Prostate gland (tissue), 2 donors: Measurements from ENCODE around the gene KDM4C. TPM values are rescaled to one million over a fixed set of nuclear protein-coding genes. Genes with fewer than 3 reads are reported as not detected.

Experiments used
- DNase-seq: peaks from one replicate; pipeline ENCODE4 v3.0.0-alpha.2; 2019; ENCODE audit warnings: low spot score
- H3K27ac ChIP-seq, 2 donors: fragments of 200-600 bp; sonication (generic); 2 replicates each; pipeline ENCODE4 v1.5.1; 2017 to 2019
- H3K27me3 ChIP-seq: fragments of 200-600 bp; sonication (generic); replicated peaks from 2 replicates; pipeline ENCODE4 v1.5.1; 2019; ENCODE audit not compliant: insufficient read depth
- H3K36me3 ChIP-seq, 2 donors: fragments of 200-600 bp; sonication (generic); 1 replicate in 1 of 2; 2 replicates in 1 of 2; pipeline versions ENCODE4 v1.5.1 to v1.8.1; 2017 to 2019
- H3K4me1 ChIP-seq: fragments of 200-600 bp; sonication (generic); replicated peaks from 2 replicates; pipeline ENCODE4 v1.5.1; 2019
- H3K4me3 ChIP-seq, 2 donors: fragments of 200-600 bp; sonication (generic); 2 replicates each; pipeline ENCODE4 v1.5.1; 2017 to 2019
- H3K9me3 ChIP-seq: fragments of 200-600 bp; sonication (generic); 2 replicates; pipeline ENCODE4 v1.5.1; 2017
- CTCF ChIP-seq, 4 experiments: fragments of 200-600 bp in 2 of 4; fragments of 450-650 bp in 2 of 4; sonication (generic) in 2 of 4; IDR thresholded peaks; 1 replicate in 3 of 4; 2 replicates in 1 of 4; pipeline ENCODE4 v1.5.1; 2016 to 2019; ENCODE audit warnings: antibody characterized with exemption in 4 of 4, mild to moderate bottlenecking in 2 of 4, moderate library complexity in 2 of 4
- POLR2A ChIP-seq: fragments of 450-650 bp; IDR thresholded peaks from one replicate; pipeline ENCODE4 v1.6.1; 2016; ENCODE audit warnings: antibody characterized with exemption, mild to moderate bottlenecking
- POLR2AphosphoS5 ChIP-seq: sonication (generic); formaldehyde crosslinking; IDR thresholded peaks from one replicate; pipeline ENCODE4 v1.6.1; 2017; ENCODE audit warnings: antibody characterized with exemption
- WGBS: methylation state at CpG from one replicate; pipeline ENCODE4 v1.1.5; 2018; 5-methylcytosine and 5-hydroxymethylcytosine counted together
- intact Hi-C: fragments of 100-400 bp; cut with DNase I; formaldehyde crosslinking; loops from one replicate; pipeline ENCODE4 v1.14.2; 2022
- total RNA-seq, 2 donors: library from RNA; depleted of rRNA; stranded (reverse); fragments of >200 nt; gene quantifications; one replicate each; pipeline ENCODE4 v1.1.0, GENCODE V29; 2016

KDM4C gene
- total RNA-seq, 2 donors from 2014 or later: 18.1 to 27.7 TPM

DNA sequence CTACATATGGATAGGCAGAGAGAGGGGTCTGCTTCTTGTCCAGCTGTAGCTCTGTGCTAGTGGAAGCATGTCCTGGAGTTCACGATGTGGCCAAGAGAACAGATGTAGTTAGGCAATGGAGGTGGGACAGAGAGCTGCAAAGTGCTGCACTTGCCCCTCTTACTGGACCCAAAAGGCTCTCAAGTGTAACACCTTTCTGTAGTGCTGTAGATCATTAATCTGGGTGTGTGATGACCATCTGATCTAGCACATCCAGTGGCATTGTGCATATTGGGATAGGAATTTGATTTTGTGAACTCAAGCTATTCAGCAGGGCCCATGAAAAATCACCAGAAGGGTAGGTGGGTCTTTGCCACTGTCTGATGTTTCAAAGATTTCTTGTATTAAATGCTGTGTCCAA, 151.4 kb downstream of the KDM4C start:
- intact Hi-C loops: no loop called here
- no peak for DNase-seq
- 83% methylated on average over 1 of the region's 1 CpG for WGBS
- H3K9me3 ChIP-seq: no peaks in the 10 kb centered on the region
- no peak for TF ChIP-seq CTCF (IDR thresholded peaks at IDR 0.05)
- no peak for TF ChIP-seq POLR2A
- no peak for TF ChIP-seq POLR2AphosphoS5
- H3K27me3 ChIP-seq: no peaks in the 10 kb centered on the region
- H3K27ac ChIP-seq: no peak overlapping the region
- H3K36me3 ChIP-seq: no peaks in the 10 kb centered on the region
- no peaks in the 10 kb centered on the region for H3K4me1 ChIP-seq
- H3K4me3 ChIP-seq: no peak overlapping the region

GRCh38 chr9:6910032-6910431, 152.3 kb downstream of the KDM4C start:
- DNase-seq: no peak
- WGBS: 55% methylated on average over 2 of the region's 2 CpGs
- H3K36me3 ChIP-seq: no peaks in the 10 kb centered on the region

DNA sequence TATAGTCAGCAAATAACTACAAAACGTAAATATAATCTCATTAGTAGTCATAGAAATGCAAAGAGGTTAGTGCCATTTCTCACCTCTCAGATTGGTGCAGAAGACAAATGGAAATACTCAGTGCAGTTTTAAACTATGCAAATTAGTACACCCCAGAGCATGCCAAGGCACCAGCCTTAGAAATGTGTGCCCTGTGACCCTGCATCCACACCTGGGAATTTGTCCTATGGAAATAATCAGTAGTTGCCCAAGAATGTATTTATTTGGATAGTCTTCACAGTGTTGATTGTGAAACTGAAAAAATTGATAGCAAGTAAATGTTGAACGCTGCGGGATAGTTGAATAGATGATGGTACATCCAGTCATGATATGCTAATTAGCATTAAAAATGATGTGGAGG, 152.7 kb downstream of the KDM4C start:
- intact Hi-C loops: no loop called here
- Histone ChIP-seq H3K36me3 (no peaks in the 10 kb centered on the region), H3K9me3 (no peaks in the 10 kb centered on the region), H3K27me3 (no peaks in the 10 kb centered on the region), H3K27ac (no peak overlapping the region), H3K4me1 (no peaks in the 10 kb centered on the region), H3K4me3 (no peak overlapping the region)
- TF ChIP-seq POLR2A (no peak), POLR2AphosphoS5 (no peak), CTCF (IDR thresholded peaks at IDR 0.05) (no peak)
- DNase-seq: no peak
- 91% methylated on average over 3 of the region's 3 CpGs for WGBS

More at GRCh38 chr9:6910032-6910431, 152.3 kb downstream of the KDM4C start:
- Histone ChIP-seq H3K27me3 (no peaks in the 10 kb centered on the region), H3K9me3 (no peaks in the 10 kb centered on the region), H3K27ac (no peak overlapping the region), H3K4me3 (no peak overlapping the region), H3K4me1 (no peaks in the 10 kb centered on the region)
- peak in 1 of 4 experiments; percentile 5 for TF ChIP-seq CTCF (IDR thresholded peaks at IDR 0.05)
- TF ChIP-seq POLR2A: no peak
- no peak for TF ChIP-seq POLR2AphosphoS5
- intact Hi-C loops: no loop called here

GRCh38 chr9:6911901-6912638, 154.3 kb downstream of the KDM4C start:
- no peak for DNase-seq
- WGBS: 73% methylated on average over 3 of the region's 3 CpGs
- H3K4me1 ChIP-seq: no peaks in the 10 kb centered on the region

More at GRCh38 chr9:6911901-6912638, 154.3 kb downstream of the KDM4C start:
- Histone ChIP-seq H3K27me3 (no peaks in the 10 kb centered on the region), H3K9me3 (no peaks in the 10 kb centered on the region), H3K36me3 (no peaks in the 10 kb centered on the region), H3K4me3 (no peak overlapping the region), H3K27ac (no peak overlapping the region)
- TF ChIP-seq POLR2AphosphoS5: no peak
- no peak for TF ChIP-seq POLR2A
- no peak for TF ChIP-seq CTCF (IDR thresholded peaks at IDR 0.05)
- intact Hi-C loops: no loop called here
